ENCODE results near the gene CMSS1. TPM values are rescaled to one million over a fixed set of nuclear protein-coding genes. Genes with fewer than 3 reads are reported as not detected.

The CMSS1 gene
- total and polyA plus RNA-seq, 2 of the 13 experiments (the other 11 are each of a cell fraction or from before 2014, with no cell fraction given) = 6.4 to 48.7 TPM

GRCh38 chr3:99817437-99818240, at the start of gene CMSS1 (continued):
- TF ChIP-seq SP4 (CRISPR knock-in tag; IDR thresholded peaks at IDR 0.05) = peak; percentile 89
- no peak for TF ChIP-seq FOXO4 (CRISPR knock-in tag; conservative IDR thresholded peaks at IDR 0.05)
- peak; percentile 22; the same call in 1 of the 2 replicates for TF ChIP-seq TSC22D2 (CRISPR knock-in tag; IDR thresholded peaks at IDR 0.05; ENCODE audit: borderline replicate concordance)
- TF ChIP-seq RFX5 (IDR thresholded peaks at IDR 0.05; ENCODE audit: low read depth, low read length) = peak; percentile 61
- TF ChIP-seq RFXANK (CRISPR knock-in tag; IDR thresholded peaks at IDR 0.05) = 0 out of 2 replicates have a peak, but pooled peaks have one; percentile 35
- TF ChIP-seq KDM5A (IDR thresholded peaks at IDR 0.05; ENCODE audit: borderline replicate concordance, low read length) = peak; percentile 97
- TF ChIP-seq ZBTB33 (CRISPR knock-in tag; IDR thresholded peaks at IDR 0.05) = 0 out of 2 replicates have a peak, but pooled peaks have one; percentile 6
- peak; percentile 59 for TF ChIP-seq TARDBP (CRISPR knock-in tag; IDR thresholded peaks at IDR 0.05)
- TF ChIP-seq ARID5B (CRISPR knock-in tag; IDR thresholded peaks at IDR 0.05) = peak; percentile 31; the same call in 1 of the 2 replicates
- peak; percentile 62; the same call in 1 of the 2 replicates for TF ChIP-seq ZNF816 (CRISPR knock-in tag; IDR thresholded peaks at IDR 0.05; ENCODE audit: borderline replicate concordance)
- peak; percentile 96 for TF ChIP-seq E2F5 (CRISPR knock-in tag; conservative IDR thresholded peaks at IDR 0.05)
- TF ChIP-seq FLYWCH1 (CRISPR knock-in tag; IDR thresholded peaks at IDR 0.05) = 0 out of 2 replicates have a peak, but pooled peaks have one; percentile 41
- peak; percentile 64; the same call in 1 of the 2 replicates for TF ChIP-seq ZNF274 (CRISPR knock-in tag; IDR thresholded peaks at IDR 0.05)
- TF ChIP-seq ZNF33B (CRISPR knock-in tag; IDR thresholded peaks at IDR 0.05) = no peak
- no peak for TF ChIP-seq RNF219 (CRISPR knock-in tag; IDR thresholded peaks at IDR 0.05)
- TF ChIP-seq ZNF768 (CRISPR knock-in tag; IDR thresholded peaks at IDR 0.05) = peak; percentile 36; the same call in 1 of the 2 replicates
- 0 out of 2 replicates have a peak, but pooled peaks have one; percentile 70 for TF ChIP-seq SATB2 (CRISPR knock-in tag; IDR thresholded peaks at IDR 0.05)

All from HepG2 (cell line).